Astrocyte (in vitro differentiated cells and primary cell): ENCODE results near the gene PIP4K2B. TPM values are rescaled to one million over a fixed set of nuclear protein-coding genes. Genes with fewer than 3 reads are reported as not detected.

Experiments used
- DNase-seq: peaks from one replicate; pipeline ENCODE4 v3.0.0-alpha.2; 2010; ENCODE audit warnings: low read depth
- FAIRE-seq: peaks from 2 replicates; lab custom pipeline; 2011; peaks lifted over from hg19 to GRCh38; lab: Jason Lieb, UNC
- H2AFZ ChIP-seq: 2 replicates; pipeline ENCODE4 v1.6.0; 2012; ENCODE audit warnings: low read depth, low read length, inconsistent platforms
- H3K27ac ChIP-seq: 2 replicates; pipeline ENCODE4 v1.5.1; 2011; ENCODE audit warnings: low read depth, low read length, inconsistent platforms
- H3K27me3 ChIP-seq: 2 replicates; pipeline ENCODE4 v1.6.0; 2011; ENCODE audit warnings: low read length, inconsistent platforms; ENCODE audit not compliant: insufficient read depth
- H3K36me3 ChIP-seq: 2 replicates; pipeline ENCODE4 v1.5.1; 2011; ENCODE audit warnings: low read length, inconsistent platforms; ENCODE audit not compliant: insufficient read depth
- H3K4me1 ChIP-seq: 2 replicates; pipeline ENCODE4 v1.5.1; 2011; ENCODE audit warnings: low read length, inconsistent platforms; ENCODE audit not compliant: insufficient read depth
- H3K4me2 ChIP-seq: 2 replicates; pipeline ENCODE4 v1.6.0; 2012; ENCODE audit warnings: low read length, inconsistent platforms
- H3K4me3 ChIP-seq: 2 replicates; pipeline ENCODE4 v1.5.1; 2011; ENCODE audit warnings: low read depth, mild to moderate bottlenecking, low read length, inconsistent platforms; ENCODE audit not compliant: insufficient read depth
- H3K79me2 ChIP-seq: 2 replicates; pipeline ENCODE4 v1.6.0; 2012; ENCODE audit warnings: mild to moderate bottlenecking, low read length, inconsistent platforms; ENCODE audit not compliant: insufficient read depth
- H3K9ac ChIP-seq: 2 replicates; pipeline ENCODE4 v1.6.0; 2012; ENCODE audit warnings: mild to moderate bottlenecking, low read length, inconsistent platforms
- H3K9me3 ChIP-seq: 2 replicates; pipeline ENCODE4 v1.5.1; 2012; ENCODE audit warnings: low read depth, mild to moderate bottlenecking, low read length, inconsistent platforms; ENCODE audit not compliant: insufficient read depth
- H4K20me1 ChIP-seq: 2 replicates; pipeline ENCODE4 v1.6.0; 2012; ENCODE audit warnings: low read length, inconsistent platforms; ENCODE audit not compliant: insufficient read depth
- H3K27ac Mint-ChIP-seq: one replicate; pipeline ENCODE4 v1.8.0; 2021; ENCODE audit warnings: mild to moderate bottlenecking, mixed read lengths; ENCODE audit not compliant: unreplicated experiment
- H3K27me3 Mint-ChIP-seq: one replicate; pipeline ENCODE4 v1.8.0; 2021; ENCODE audit warnings: low read depth, mixed read lengths; ENCODE audit not compliant: unreplicated experiment
- H3K36me3 Mint-ChIP-seq: one replicate; pipeline ENCODE4 v1.8.0; 2021; ENCODE audit warnings: low read depth, mixed read lengths; ENCODE audit not compliant: unreplicated experiment
- H3K4me1 Mint-ChIP-seq: one replicate; pipeline ENCODE4 v1.8.0; 2021; ENCODE audit warnings: low read depth, mixed read lengths; ENCODE audit not compliant: unreplicated experiment
- H3K4me3 Mint-ChIP-seq: one replicate; pipeline ENCODE4 v1.8.0; 2021; ENCODE audit warnings: mild to moderate bottlenecking, moderate library complexity, mixed read lengths; ENCODE audit not compliant: unreplicated experiment
- H3K9me3 Mint-ChIP-seq: one replicate; pipeline ENCODE4 v1.8.0; 2021; ENCODE audit warnings: mild to moderate bottlenecking, mixed read lengths; ENCODE audit not compliant: unreplicated experiment
- EZH2 ChIP-seq: IDR thresholded peaks from 2 replicates; pipeline ENCODE4 v1.6.1; 2012; ENCODE audit warnings: mild to moderate bottlenecking, low read length, inconsistent platforms; ENCODE audit not compliant: insufficient read depth
- total RNA-seq: library from RNA; stranded (reverse); gene quantifications from 2 replicates; pipeline ENCODE4 v1.2.1, GENCODE V29; 2021
- TF ChIP-seq, protein P1 (sequence below): IDR thresholded peaks from 2 replicates; pipeline ENCODE4 v1.5.1; 2011; ENCODE audit warnings: low read depth, mild to moderate bottlenecking, inconsistent platforms, low read length, moderate library complexity; ENCODE audit not compliant: insufficient read depth

Gene PIP4K2B
- total RNA-seq, 1 donor from 2014 or later, result 58.2 TPM

DNA sequence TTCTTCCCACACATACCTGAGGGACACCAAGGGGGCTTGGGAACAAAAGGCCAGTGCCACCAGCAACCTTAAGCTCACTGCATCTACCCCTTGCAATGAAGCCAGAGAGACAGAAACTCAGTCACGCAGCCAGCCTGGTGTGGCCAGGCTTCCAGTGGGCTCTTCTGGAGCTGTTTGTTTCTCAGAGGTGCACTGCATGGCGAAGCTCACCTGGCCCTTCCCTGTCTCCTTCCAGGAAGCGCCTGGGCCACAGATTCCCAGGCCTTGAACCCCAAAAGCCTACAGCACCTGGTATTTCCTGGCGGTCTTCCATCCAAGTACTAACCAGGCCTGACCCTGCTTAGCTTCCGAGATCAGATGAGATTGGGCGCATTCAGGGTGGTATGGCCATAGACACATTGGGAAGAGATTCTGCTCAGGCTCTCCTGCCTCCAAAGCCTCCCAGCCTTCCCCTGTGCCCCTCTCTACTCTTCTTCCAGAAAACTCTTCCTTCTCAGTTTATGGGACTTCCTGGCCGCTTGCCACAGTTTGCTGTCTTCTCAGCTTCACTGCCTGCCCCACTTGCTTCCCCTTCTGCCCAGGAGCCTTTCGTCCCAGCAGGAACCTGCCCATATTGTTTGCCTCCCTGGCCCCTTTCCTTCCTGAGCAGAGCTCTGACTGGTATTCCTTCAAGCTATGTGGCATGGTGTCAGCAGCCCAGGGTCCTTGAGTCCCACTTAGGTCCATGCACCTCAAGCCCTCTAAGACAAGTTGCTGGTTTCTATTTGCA is 67.6 kb downstream of the PIP4K2B start:
- no peaks in the 10 kb centered on the region for H3K27me3 ChIP-seq
- H2AFZ ChIP-seq, result no peak overlapping the region
- H3K9me3 Mint-ChIP-seq, result no peaks in the 10 kb centered on the region
- H3K27ac Mint-ChIP-seq, result no peak overlapping the region
- H3K4me3 Mint-ChIP-seq, result peak overlapping the region; percentile 85
- peaks cover 22% of the 10 kb centered on the region for H3K36me3 Mint-ChIP-seq
- H3K79me2 ChIP-seq, result no peaks in the 10 kb centered on the region
- H3K9me3 ChIP-seq, result no peaks in the 10 kb centered on the region
- peaks cover 5% of the 10 kb centered on the region for H3K36me3 ChIP-seq
- peak overlapping the region; percentile 97 for H3K4me2 ChIP-seq
- H3K9ac ChIP-seq, result no peak overlapping the region
- no peaks in the 10 kb centered on the region for H3K27me3 Mint-ChIP-seq
- TF ChIP-seq, protein P1, sequence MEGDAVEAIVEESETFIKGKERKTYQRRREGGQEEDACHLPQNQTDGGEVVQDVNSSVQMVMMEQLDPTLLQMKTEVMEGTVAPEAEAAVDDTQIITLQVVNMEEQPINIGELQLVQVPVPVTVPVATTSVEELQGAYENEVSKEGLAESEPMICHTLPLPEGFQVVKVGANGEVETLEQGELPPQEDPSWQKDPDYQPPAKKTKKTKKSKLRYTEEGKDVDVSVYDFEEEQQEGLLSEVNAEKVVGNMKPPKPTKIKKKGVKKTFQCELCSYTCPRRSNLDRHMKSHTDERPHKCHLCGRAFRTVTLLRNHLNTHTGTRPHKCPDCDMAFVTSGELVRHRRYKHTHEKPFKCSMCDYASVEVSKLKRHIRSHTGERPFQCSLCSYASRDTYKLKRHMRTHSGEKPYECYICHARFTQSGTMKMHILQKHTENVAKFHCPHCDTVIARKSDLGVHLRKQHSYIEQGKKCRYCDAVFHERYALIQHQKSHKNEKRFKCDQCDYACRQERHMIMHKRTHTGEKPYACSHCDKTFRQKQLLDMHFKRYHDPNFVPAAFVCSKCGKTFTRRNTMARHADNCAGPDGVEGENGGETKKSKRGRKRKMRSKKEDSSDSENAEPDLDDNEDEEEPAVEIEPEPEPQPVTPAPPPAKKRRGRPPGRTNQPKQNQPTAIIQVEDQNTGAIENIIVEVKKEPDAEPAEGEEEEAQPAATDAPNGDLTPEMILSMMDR, result no peak
- no peak for TF ChIP-seq EZH2
- H3K4me1 ChIP-seq, result peaks cover 16% of the 10 kb centered on the region
- H3K4me3 ChIP-seq, result no peak overlapping the region
- H4K20me1 ChIP-seq, result peaks cover 56% of the 10 kb centered on the region
- no peak overlapping the region for H3K27ac ChIP-seq
- FAIRE-seq (no peak), DNase-seq (no peak)
- H3K4me1 Mint-ChIP-seq, result peaks cover 13% of the 10 kb centered on the region

DNA sequence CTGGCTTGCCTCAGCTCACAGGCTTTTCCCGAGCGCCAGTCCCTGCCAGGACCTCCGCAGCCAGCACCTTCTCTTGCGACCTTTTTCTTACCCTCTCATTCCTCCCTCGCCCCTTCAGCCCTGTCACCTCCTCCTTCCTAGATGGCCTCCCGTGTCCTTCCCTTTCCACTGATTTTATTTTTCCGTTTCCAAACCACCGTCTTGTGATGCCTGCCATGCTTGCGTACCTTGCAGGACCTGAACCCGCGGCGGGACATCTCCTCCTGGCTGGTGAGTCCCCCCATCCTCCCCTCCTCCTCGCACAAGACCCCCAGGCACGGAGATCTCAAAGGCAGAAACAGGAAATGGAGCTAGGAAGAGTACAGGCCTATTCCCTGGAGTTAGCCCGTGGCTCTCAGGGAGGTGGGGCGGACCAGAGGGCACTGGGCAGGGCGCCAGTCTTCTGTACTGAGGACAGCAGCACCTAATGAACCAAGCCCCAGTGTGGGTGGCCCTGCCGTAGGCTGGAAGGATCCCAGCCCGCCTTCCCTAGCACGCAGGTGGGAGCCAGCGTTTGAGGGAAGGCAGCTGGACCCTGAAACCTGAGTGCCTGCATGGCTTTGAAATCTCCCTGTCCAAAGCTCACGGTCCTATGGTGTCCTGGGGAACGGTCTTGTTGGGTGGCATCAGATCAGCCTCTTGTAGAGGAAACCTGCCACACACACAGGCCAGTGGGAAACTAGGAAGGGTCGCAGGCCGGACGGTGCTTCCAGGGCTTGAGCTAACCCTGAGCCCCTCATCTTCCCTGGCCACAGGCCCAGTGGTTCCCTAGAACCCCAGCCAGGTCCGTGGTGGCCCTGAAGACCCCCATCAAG is 68.6 kb downstream of the PIP4K2B start:
- Histone ChIP-seq H3K27ac (peak overlapping the region; percentile 25), H3K4me3 (peak overlapping the region; percentile 67), H3K4me1 (peaks cover 16% of the 10 kb centered on the region), H3K9me3 (no peaks in the 10 kb centered on the region), H3K27me3 (no peaks in the 10 kb centered on the region), H4K20me1 (peaks cover 50% of the 10 kb centered on the region), H2AFZ (peak overlapping the region; percentile 59), H3K36me3 (peaks cover 5% of the 10 kb centered on the region), H3K4me2 (peak overlapping the region; percentile 97), H3K9ac (peak overlapping the region; percentile 87), H3K79me2 (no peaks in the 10 kb centered on the region)
- Mint-ChIP-seq H3K27ac (peak overlapping the region; percentile 92), H3K36me3 (peaks cover 22% of the 10 kb centered on the region), H3K4me3 (peak overlapping the region; percentile 85), H3K27me3 (no peaks in the 10 kb centered on the region), H3K9me3 (no peaks in the 10 kb centered on the region), H3K4me1 (peaks cover 15% of the 10 kb centered on the region)
- DNase-seq, result no peak
- TF ChIP-seq, protein P1, result no peak
- TF ChIP-seq EZH2, result no peak
- no peak for FAIRE-seq
